A549 (cell line): ENCODE results near the gene CCDC138.

ENCODE experiments used
- CBX8 ChIP-seq: fragments of 200-600 bp; sonication (generic); IDR thresholded peaks from 2 replicates; pipeline ENCODE4 v1.6.1; 2016
- CEBPB ChIP-seq, 2 experiments: fragments of >200 bp in 1 of 2; sonication (Bioruptor Twin) in 1 of 2; formaldehyde crosslinking in 1 of 2; IDR thresholded peaks; 2 replicates each; pipeline ENCODE4 v1.6.1; 2012 to 2016
- CTCF ChIP-seq: fragments of >200 bp; sonication (Bioruptor Twin); formaldehyde crosslinking; IDR thresholded peaks from 3 replicates; pipeline ENCODE4 v1.5.1; 2016
- ELK1 ChIP-seq: fragments of 150-350 bp; IDR thresholded peaks from 2 replicates; pipeline ENCODE4 v1.6.1; 2014; ENCODE audit warnings: low read depth, mild to moderate bottlenecking, low read length
- EP300 ChIP-seq, 2 experiments: fragments of >200 bp; sonication (Bioruptor Twin); formaldehyde crosslinking; IDR thresholded peaks; 2 replicates in 1 of 2; 3 replicates in 1 of 2; pipeline ENCODE4 v1.6.1; 2016 to 2017
- HOXA7 ChIP-seq: fragments of 250-450 bp; sonication (Bioruptor Pico); IDR thresholded peaks from 2 replicates; pipeline ENCODE4 v1.5.0; 2020; ENCODE audit warnings: mild to moderate bottlenecking, moderate library complexity
- MAX ChIP-seq: IDR thresholded peaks from 2 replicates; pipeline ENCODE4 v1.6.1; 2012
- MAZ ChIP-seq: fragments of 150-350 bp; IDR thresholded peaks from 2 replicates; pipeline ENCODE4 v1.6.1; 2014; ENCODE audit warnings: antibody characterized with exemption, low read depth, low read length, borderline replicate concordance
- PBX3 ChIP-seq: IDR thresholded peaks from 2 replicates; pipeline ENCODE4 v1.6.1; 2012
- POLR2A ChIP-seq: IDR thresholded peaks from 2 replicates; pipeline ENCODE4 v1.6.1; 2012; ENCODE audit warnings: mild to moderate bottlenecking, low read length
- REST ChIP-seq: fragments of 200-600 bp; sonication (generic); IDR thresholded peaks from 2 replicates; pipeline ENCODE4 v1.6.1; 2016; ENCODE audit warnings: antibody characterized with exemption, mild to moderate bottlenecking, moderate library complexity
- RNF2 ChIP-seq: fragments of 200-600 bp; sonication (generic); IDR thresholded peaks from 2 replicates; pipeline ENCODE4 v1.6.1; 2016; ENCODE audit warnings: low read depth, mild to moderate bottlenecking, antibody characterized with exemption, moderate library complexity, borderline replicate concordance
- SREBF2 ChIP-seq: fragments of 450-650 bp; IDR thresholded peaks from 2 replicates; pipeline ENCODE4 v1.6.1; 2014; ENCODE audit warnings: mild to moderate bottlenecking, moderate library complexity
- ZSCAN20 ChIP-seq: fragments of 250-450 bp; sonication (Bioruptor Pico); IDR thresholded peaks from 2 replicates; pipeline ENCODE4 v1.8.0; 2022; ENCODE audit warnings: mild to moderate bottlenecking, moderate library complexity

GRCh38 chr2:108847000-108847399 lies 60.4 kb downstream of the CCDC138 start:
- TF ChIP-seq CTCF, result no peak
- no peak for TF ChIP-seq HOXA7 (CRISPR knock-in tag)
- TF ChIP-seq POLR2A, result no peak
- no peak for TF ChIP-seq PBX3
- TF ChIP-seq CBX8, result no peak
- no peak for TF ChIP-seq MAX
- TF ChIP-seq EP300 (IDR thresholded peaks at IDR 0.05), result no peak
- no peak for TF ChIP-seq REST
- TF ChIP-seq ELK1, result no peak
- TF ChIP-seq MAZ, result no peak
- TF ChIP-seq RNF2, result no peak
- no peak for TF ChIP-seq SREBF2
- TF ChIP-seq ZSCAN20, result no peak
- TF ChIP-seq CEBPB (IDR thresholded peaks at IDR 0.05), result no peak
